HCT116 (cell line): Measurements from ENCODE around the gene SCG3. TPM values are rescaled to one million over a fixed set of nuclear protein-coding genes. Genes with fewer than 3 reads are reported as not detected.

ENCODE experiments used
- ATAC-seq: fragments of 200-7000 bp; cut with Tn5 transposase; 2 replicates; pipeline ENCODE4 v1.9.1; 2020; ENCODE audit warnings: mild to moderate bottlenecking, moderate library complexity
- BruUV-seq: library from RNA; stranded (reverse); fragments of 400-500 nt; replicated peaks from 2 replicates; lab custom pipeline; 2021; lab: Mats Ljungman, UMichigan
- CTCF ChIA-PET: fragments of 300-600 bp; sonication (Branson Sonifier 250); formaldehyde crosslinking; loops from one replicate; lab custom pipeline; 2021; ENCODE audit warnings: antibody characterized with exemption; lab: Charles Lee
- POLR2A ChIA-PET: fragments of 300-600, 350-600 bp; sonication (Branson Sonifier 250); formaldehyde crosslinking; loops from one replicate; lab custom pipeline; 2021; ENCODE audit warnings: antibody characterized with exemption; lab: Charles Lee
- RAD21 ChIA-PET, 2 experiments: fragments of 300-600 bp; sonication (Branson Sonifier 250); formaldehyde crosslinking; loops; one replicate each; lab custom pipeline; 2023; ENCODE audit warnings: low total read pairs in 2 of 2; ENCODE audit not compliant: uncharacterized antibody in 2 of 2, unreplicated experiment in 2 of 2, low non-redundant PET in 1 of 2; lab: Charles Lee
- DNase-seq: peaks from one replicate; pipeline ENCODE4 v3.0.0-alpha.2; 2010; ENCODE audit warnings: low read depth, low spot score
- H2AFZ ChIP-seq: fragments of 200-600 bp; shearing (Covaris generic), sonication (generic); 2 replicates; pipeline ENCODE4 v1.6.1; 2017; ENCODE audit warnings: low read depth, mixed run types, mixed read lengths, antibody characterized with exemption, low read length; ENCODE audit not compliant: poor library complexity, severe bottlenecking
- H3K27ac ChIP-seq: 2 replicates; pipeline ENCODE4 v1.5.1; 2012; ENCODE audit warnings: low read depth, low read length
- H3K27me3 ChIP-seq: fragments of 200-600 bp; sonication (generic); 2 replicates; pipeline ENCODE4 v1.6.1; 2016; ENCODE audit warnings: mixed run types, low read length, mixed read lengths; ENCODE audit not compliant: insufficient read depth
- H3K36me3 ChIP-seq, 2 experiments: fragments of 200-500 bp in 1 of 2; fragments of 200-600 bp in 1 of 2; sonication (Bioruptor generic) in 1 of 2; sonication (generic) in 1 of 2; 2 replicates each; pipeline versions ENCODE4 v1.5.1 to v1.6.1; 2014 to 2016; ENCODE audit warnings: low read length in 2 of 2, inconsistent platforms in 1 of 2, mixed read lengths in 1 of 2, mixed run types in 1 of 2; ENCODE audit not compliant: insufficient read depth in 2 of 2, control insufficient read depth in 1 of 2
- H3K4me1 ChIP-seq, 2 experiments: fragments of 200-600 bp in 1 of 2; sonication (generic) in 1 of 2; 2 replicates each; pipeline versions ENCODE4 v1.5.1 to v1.6.1; 2012 to 2017; ENCODE audit warnings: low read length in 2 of 2, inconsistent platforms in 1 of 2, mild to moderate bottlenecking in 1 of 2, mixed read lengths in 1 of 2, mixed run types in 1 of 2, moderate library complexity in 1 of 2; ENCODE audit not compliant: insufficient read depth in 2 of 2, control insufficient read depth in 1 of 2
- H3K4me2 ChIP-seq: fragments of 200-600 bp; sonication (generic); 2 replicates; pipeline ENCODE4 v1.6.1; 2017; ENCODE audit warnings: mixed run types, low read length, mixed read lengths
- H3K4me3 ChIP-seq, 2 experiments: fragments of 200-600 bp in 1 of 2; sonication (generic) in 1 of 2; replicated peaks in 1 of 2; 2 replicates each; pipeline ENCODE4 v1.5.1; 2011 to 2016; ENCODE audit warnings: low read length in 2 of 2, control low read depth in 1 of 2, low read depth in 1 of 2, mild to moderate bottlenecking in 1 of 2, mixed read lengths in 1 of 2, mixed run types in 1 of 2
- H3K79me2 ChIP-seq: fragments of 200-600 bp; sonication (generic); 2 replicates; pipeline ENCODE4 v1.6.1; 2017; ENCODE audit warnings: mild to moderate bottlenecking, mixed run types, low read length, moderate library complexity, mixed read lengths; ENCODE audit not compliant: insufficient read depth
- H3K9ac ChIP-seq: fragments of 200-600 bp; sonication (generic); 2 replicates; pipeline ENCODE4 v1.6.1; 2016; ENCODE audit warnings: low read length, mixed read lengths
- H3K9me2 ChIP-seq: fragments of 200-600 bp; sonication (generic), shearing (Covaris generic); 2 replicates; pipeline ENCODE4 v1.6.1; 2017; ENCODE audit warnings: mixed run types, mild to moderate bottlenecking, moderate library complexity; ENCODE audit not compliant: insufficient read depth
- H3K9me3 ChIP-seq, 2 experiments: fragments of 200-500 bp in 1 of 2; fragments of 200-600 bp in 1 of 2; sonication (Bioruptor generic) in 1 of 2; sonication (generic) in 1 of 2; 2 replicates each; pipeline ENCODE4 v1.6.1; 2014 to 2017; ENCODE audit warnings: low read length in 2 of 2, mixed read lengths in 2 of 2, inconsistent platforms in 1 of 2, low read depth in 1 of 2, mild to moderate bottlenecking in 1 of 2, mixed run types in 1 of 2, moderate library complexity in 1 of 2; ENCODE audit not compliant: control insufficient read depth in 1 of 2, insufficient read depth in 1 of 2
- H4K20me1 ChIP-seq: fragments of 200-600 bp; sonication (generic), shearing (Covaris generic); 2 replicates; pipeline ENCODE4 v1.6.1; 2017; ENCODE audit warnings: mixed run types, mild to moderate bottlenecking, moderate library complexity; ENCODE audit not compliant: insufficient read depth
- CEBPB ChIP-seq: IDR thresholded peaks from 2 replicates; pipeline ENCODE4 v1.6.1; 2012; ENCODE audit warnings: low read depth
- EZH2 ChIP-seq: fragments of 200-600 bp; sonication (generic); IDR thresholded peaks from 2 replicates; pipeline ENCODE4 v1.6.1; 2017; ENCODE audit warnings: antibody characterized with exemption, mixed run types
- EZH2phosphoT487 ChIP-seq: fragments of 200-600 bp; IDR thresholded peaks from 2 replicates; pipeline ENCODE4 v1.6.1; 2018; ENCODE audit warnings: antibody characterized with exemption, borderline replicate concordance
- FOSL1 ChIP-seq: IDR thresholded peaks from 2 replicates; pipeline ENCODE4 v1.6.1; 2012; ENCODE audit warnings: low read depth
- SRF ChIP-seq: IDR thresholded peaks from 2 replicates; pipeline ENCODE4 v1.6.1; 2012; ENCODE audit warnings: low read depth
- intact Hi-C: fragments of 100-400 bp; cut with micrococcal nuclease; formaldehyde crosslinking; loops from 2 replicates; pipeline ENCODE4 v1.10.0; 2022
- total RNA-seq: library from RNA; stranded (reverse); gene quantifications from one replicate; pipeline ENCODE4 v1.2.1, GENCODE V29; 2021; ENCODE audit not compliant: unreplicated experiment

Gene SCG3
- total RNA-seq, 1 experiment from 2014 or later = not detected

- intact Hi-C loops = no loop called here
- Histone ChIP-seq H3K27ac (no peak overlapping the region), H2AFZ (no peak overlapping the region), H4K20me1 (no peaks in the 10 kb centered on the region), H3K4me3 (no peak overlapping the region), H3K9me2 (no peaks in the 10 kb centered on the region), H3K79me2 (no peaks in the 10 kb centered on the region), H3K27me3 (peaks cover 18% of the 10 kb centered on the region), H3K4me1 (no peaks in the 10 kb centered on the region), H3K4me2 (no peak overlapping the region), H3K9ac (no peak overlapping the region), H3K9me3 (no peaks in the 10 kb centered on the region), H3K36me3 (no peaks in the 10 kb centered on the region)
- ChIA-PET CTCF (interaction anchor here (0.5 kb wide), 1 partner anchor 11 kb away, joined by 3 read pairs; no protein-coding TSS in a partner anchor), RAD21 (no interaction called here), POLR2A (no interaction called here)
- BruUV-seq = no TSS peak
- TF ChIP-seq EZH2 (no peak), SRF (no peak), CEBPB (no peak)
- no peak for ATAC-seq
- DNase-seq = no peak
Measured at GRCh38 chr15:51699373-51699772, 18.1 kb downstream of the SCG3 start.

- H3K4me1 ChIP-seq = no peaks in the 10 kb centered on the region
- no peaks in the 10 kb centered on the region for H4K20me1 ChIP-seq
- H3K36me3 ChIP-seq = no peaks in the 10 kb centered on the region
- intact Hi-C loops = no loop called here
- peaks cover 18% of the 10 kb centered on the region for H3K27me3 ChIP-seq
- BruUV-seq = no TSS peak
- H3K4me2 ChIP-seq = no peak overlapping the region
- DNase-seq (no peak), ATAC-seq (no peak)
- RAD21 ChIA-PET = no interaction called here
- CTCF ChIA-PET = no interaction called here
- no peaks in the 10 kb centered on the region for H3K9me2 ChIP-seq
- POLR2A ChIA-PET = no interaction called here
- TF ChIP-seq EZH2 (no peak), FOSL1 (no peak), EZH2phosphoT487 (no peak)
- no peak overlapping the region for H3K27ac ChIP-seq
- H2AFZ ChIP-seq = no peak overlapping the region
- H3K9ac ChIP-seq = no peak overlapping the region
- H3K79me2 ChIP-seq = no peaks in the 10 kb centered on the region
- no peaks in the 10 kb centered on the region for H3K9me3 ChIP-seq
- no peak overlapping the region for H3K4me3 ChIP-seq
Measured at GRCh38 chr15:51702710-51703109, 21.4 kb downstream of the SCG3 start.
